ENCODE data around the gene FBXW4.

The FBXW4 gene, protein sequence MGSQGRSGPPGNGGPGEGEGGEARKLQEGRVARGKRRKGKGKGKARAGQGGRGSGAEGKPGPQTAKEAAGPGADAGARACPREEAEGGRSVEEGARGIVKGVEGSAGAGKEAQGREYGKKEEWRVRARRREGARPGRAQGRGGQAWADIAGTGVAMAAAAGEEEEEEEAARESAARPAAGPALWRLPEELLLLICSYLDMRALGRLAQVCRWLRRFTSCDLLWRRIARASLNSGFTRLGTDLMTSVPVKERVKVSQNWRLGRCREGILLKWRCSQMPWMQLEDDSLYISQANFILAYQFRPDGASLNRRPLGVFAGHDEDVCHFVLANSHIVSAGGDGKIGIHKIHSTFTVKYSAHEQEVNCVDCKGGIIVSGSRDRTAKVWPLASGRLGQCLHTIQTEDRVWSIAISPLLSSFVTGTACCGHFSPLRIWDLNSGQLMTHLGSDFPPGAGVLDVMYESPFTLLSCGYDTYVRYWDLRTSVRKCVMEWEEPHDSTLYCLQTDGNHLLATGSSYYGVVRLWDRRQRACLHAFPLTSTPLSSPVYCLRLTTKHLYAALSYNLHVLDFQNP

DNA sequence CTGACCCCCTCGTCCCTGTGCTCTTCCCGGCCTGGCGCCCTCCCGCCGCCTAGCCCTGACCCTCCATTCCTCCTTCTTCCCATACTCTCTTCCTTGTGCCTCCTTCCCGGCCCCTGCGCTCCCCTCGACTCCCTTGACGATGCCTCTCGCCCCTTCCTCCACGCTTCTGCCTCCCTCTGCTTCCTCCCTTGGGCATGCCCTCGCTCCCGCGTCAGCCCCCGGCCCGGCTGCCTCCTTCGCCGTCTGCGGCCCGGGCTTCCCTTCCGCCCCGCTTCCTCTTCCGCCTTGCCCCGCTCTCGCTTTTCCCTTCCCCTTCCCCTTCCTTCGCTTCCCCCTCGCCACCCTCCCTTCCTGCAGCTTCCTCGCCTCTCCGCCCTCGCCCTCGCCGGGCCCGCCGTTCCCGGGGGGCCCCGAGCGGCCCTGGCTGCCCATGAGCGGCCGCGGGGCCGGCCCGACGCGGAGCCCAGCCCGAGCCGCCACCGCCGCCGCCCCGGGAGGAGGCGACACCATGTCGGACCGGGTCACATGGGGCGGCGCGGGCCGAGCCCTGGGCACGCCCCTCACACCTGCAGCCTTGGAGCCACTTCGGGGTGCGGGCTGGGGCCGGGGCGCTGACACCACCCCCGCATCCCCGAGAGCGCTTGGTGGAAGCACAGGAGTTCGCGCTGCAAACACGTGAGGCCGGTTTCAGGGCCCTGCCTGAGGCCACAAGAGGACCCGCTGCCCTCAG, at the start of gene FBXW4:
Gene FBXW4, minus strand, starts transcription at position 497 of the 730 bp plus-strand sequence. Its CDS starts 65 bp downstream, at position 432.
- no peak for DNase-seq

DNA sequence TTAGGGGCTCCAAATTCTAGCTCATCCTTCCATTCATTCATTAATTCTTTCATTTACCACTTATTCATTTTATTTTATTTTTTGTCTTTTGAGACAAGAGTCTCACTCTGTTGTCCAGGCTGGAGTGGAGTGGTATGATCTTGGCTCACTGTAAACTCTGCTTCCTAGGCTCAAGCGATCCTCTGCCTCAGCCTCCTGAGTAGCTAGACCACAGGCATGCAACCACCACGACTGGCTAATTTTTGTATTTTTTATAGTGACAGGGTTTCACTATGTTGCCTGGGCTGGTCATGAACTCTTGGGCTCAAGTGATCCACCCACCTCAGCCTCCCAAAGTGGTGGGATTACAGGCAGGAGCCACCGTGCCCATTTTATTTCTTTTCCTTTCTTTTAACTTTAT, 49.3 kb upstream of the FBXW4 start:
- DNase-seq, result no peak

DNA sequence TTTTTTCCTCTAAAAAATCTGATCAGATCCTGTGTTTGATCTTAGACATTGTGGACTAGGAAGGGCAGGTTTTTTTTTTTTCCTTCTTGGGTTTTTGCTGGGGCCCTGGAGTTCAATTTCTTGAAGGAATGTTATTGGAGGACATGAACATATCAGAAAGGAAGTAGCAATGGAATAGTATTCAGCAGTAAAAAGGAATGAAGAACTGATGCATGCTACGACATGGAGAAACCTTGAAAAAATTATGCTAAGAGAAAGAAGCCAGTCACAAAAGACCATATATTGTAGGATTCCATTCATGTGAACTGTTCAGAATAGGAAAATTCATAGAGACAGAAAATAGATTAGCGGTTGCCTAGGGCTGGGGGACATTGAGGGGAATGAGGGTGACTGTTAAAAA, 47.0 kb upstream of the FBXW4 start:
- DNase-seq, result no peak

DNA sequence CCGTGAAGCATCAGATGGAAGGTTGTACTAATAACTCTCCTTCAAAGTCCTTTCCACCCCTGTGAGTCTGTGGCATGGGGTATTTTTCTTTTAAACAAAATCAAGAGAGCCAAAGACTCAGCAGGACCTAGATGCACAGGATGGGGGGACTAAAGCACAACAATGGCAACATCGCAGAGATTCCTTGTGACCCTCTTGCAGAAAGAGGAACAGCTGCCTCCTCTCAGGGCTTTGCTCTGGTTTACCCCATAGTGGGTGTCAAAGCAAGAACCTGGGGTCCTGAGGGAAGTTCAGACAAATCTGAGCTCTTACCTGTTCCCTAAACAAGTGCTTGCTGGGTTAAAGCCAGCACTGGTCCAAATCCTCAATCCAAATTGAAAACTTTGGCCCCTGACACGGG, 41.7 kb upstream of the FBXW4 start:
- no peak for DNase-seq

DNA sequence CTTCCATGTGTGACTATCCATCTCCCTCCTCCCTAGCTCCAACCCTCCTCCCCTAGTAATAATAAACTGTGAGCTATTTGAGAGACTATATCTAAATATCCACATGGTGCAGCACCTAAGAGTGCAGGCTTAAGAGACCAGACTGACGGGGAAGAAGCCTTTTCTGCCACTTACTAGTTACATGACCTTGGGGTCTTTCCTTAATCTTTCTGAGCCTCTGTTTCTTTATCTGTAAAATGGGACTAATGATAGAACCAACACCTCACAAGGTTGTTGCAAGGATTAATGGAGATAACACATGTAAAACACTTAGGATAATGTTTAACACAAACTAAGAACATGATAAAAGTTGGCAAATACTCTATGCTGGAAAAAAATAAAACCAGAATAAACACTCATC, 37.1 kb upstream of the FBXW4 start:
- no peak for DNase-seq

DNA sequence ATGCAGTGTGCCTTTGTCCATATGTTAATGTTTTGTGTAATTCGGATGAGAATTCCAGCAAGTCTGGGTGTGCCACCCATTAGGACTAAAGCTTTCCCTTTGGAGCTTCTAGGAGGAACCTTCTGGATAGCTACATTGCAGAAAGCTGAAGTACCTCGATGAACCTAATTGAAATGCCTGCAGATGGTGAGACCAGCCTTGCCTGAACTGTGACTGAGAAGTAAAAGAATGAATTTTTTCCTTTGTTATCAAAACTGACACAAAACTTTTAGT, 31.1 kb upstream of the FBXW4 start:
- DNase-seq, result no peak

DNA sequence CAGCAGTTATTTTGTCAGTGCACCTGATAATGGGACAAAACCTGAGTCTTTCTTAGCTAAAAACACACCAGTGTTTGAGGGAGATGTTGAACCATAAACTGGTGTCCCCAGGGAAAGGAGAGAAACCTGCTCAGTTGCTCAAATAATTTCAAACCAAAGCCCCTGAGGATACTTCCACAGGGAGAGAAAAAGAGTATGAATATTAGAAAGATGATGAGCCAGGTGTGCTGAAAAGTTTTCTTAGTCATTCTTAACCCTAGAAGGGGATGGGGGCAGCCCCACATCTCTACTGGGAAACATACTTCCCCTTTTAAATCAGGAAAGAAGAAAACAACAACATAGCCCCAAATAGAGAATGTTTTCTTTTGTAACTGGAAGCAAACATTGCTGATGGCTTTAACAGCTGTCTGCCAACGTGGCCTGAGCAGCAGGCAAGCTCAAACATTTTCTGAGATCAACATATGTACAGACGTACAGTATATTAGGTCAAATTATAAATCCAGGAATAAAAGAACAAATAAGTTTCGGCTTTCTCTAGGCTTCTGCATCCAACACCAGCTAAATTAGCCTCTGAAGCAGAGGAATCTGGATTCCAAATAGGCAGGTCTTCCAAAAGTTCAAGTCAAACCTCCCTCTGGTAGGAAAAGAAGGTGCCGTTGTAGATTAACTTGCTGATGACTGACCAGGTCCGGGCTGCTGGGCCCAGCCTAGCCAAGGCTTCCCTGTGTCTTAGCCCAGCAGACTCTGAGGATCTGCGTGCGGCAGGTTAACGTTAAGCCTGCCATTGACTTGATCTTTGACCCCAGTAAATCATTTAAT, 30.5 kb upstream of the FBXW4 start:
- DNase-seq, result no peak

DNA sequence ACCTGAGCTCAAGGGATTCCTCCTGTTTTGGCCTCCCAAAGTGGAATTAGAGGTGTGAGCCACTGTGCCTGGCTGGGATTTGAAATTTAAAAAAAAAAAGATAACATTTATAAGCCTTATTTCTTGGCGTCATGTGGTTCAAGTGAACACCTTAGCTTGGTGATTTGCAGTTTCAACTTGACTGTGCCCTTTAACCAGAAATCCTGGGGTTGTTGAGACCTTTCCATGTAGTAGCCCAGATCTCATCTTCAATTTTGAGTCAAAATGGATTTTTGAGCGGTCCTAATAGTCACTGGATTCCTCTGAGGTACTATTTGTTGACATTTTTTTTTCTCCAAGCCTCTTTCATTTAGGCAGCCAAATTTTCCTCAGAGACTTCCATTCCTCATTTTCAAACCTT, 29.5 kb upstream of the FBXW4 start:
- no peak for DNase-seq

DNA sequence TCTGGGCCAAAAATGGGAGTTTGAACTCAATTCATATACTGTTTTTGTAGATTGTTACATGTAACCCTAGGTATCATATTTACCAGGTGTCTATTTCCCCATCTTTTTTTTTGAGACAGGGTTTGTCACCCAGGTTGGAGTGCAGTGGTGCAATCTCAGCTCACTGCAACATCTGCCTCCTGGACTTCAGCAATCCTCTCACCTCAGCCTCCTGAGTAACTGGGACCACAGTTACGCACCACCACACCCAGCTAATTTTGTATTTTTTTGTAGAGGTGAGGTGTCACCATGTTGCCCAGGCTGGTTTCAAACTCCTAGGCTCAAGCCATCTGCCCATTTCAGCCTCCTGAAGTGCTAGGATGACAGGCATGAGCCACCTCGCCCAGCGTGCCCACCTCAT, 28.2 kb upstream of the FBXW4 start:
- no peak for DNase-seq

DNA sequence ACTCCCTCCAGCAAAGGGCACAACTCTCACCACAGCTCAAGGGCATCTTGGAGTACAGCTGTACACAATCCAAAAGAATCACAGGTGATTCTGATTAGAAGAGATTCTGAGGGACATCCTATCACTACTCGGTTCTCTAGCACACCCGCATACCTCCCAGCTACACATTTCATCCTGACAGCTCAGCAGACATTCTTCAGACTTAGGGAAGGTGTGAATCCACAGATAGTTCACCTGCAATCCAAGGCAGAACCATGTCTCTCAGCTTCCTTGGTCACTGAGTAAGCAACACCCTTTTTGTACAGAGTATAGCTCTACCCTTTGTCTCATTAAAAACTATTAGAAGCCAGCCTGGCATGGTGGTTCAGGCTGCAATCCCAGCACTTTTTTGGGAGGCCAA, 26.8 kb upstream of the FBXW4 start:
- DNase-seq, result no peak

DNA sequence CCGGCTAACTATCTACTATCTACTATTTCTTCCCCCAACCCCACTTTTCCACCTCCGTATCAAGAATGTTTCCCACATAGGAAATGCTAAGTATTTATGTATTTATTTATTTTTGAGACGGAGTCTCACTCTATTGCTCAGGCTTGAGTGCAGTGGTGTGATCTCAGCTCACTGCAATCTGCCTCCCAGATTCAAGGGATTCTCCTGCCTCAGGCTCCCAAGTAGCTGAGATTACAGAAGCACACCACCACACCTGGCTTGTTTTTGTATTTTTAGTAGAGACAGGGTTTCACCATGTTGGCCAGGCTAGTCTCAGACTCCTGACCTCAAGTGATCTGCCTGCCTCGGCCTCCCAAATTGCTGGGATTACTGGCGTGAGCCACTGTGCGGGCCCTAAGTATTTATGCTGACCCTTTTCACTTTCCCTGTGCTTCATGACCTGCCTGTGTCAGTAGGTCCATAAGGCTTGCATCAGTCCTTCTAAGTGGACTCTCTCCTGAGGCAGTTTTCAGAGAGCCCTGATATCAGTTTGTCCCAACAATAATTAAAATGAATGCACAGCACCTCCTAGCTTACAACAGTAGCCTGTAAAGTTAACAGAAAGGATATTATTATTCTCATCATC, 25.7 kb upstream of the FBXW4 start:
- no peak for DNase-seq

DNA sequence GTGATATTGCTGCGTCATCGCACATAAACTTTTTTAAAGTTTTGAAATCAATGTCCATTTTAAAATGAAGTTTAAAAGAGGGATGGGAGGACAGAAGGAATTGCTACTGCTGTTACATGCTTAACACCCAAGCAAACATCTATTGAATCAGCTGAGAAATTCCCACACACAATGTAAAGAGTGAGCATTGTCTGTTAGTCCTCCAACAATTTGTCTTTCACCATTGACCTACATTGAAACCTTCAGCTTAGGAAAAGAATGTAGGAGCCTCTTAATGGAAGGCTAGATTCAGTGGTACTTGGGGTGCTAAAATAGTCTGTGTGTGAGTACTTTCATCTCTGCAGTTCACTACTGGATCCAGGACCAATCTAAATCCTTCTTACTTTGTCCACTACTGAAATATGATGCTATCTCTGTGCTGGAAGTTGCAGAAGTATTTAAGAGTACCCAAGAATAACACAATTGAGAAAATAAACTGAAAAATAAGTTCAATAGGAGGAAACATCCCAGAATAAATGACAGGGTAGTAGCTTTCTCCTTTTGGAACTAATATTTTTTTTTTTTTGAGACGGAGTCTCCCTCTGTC, 23.8 kb upstream of the FBXW4 start:
- DNase-seq, result no peak

DNA sequence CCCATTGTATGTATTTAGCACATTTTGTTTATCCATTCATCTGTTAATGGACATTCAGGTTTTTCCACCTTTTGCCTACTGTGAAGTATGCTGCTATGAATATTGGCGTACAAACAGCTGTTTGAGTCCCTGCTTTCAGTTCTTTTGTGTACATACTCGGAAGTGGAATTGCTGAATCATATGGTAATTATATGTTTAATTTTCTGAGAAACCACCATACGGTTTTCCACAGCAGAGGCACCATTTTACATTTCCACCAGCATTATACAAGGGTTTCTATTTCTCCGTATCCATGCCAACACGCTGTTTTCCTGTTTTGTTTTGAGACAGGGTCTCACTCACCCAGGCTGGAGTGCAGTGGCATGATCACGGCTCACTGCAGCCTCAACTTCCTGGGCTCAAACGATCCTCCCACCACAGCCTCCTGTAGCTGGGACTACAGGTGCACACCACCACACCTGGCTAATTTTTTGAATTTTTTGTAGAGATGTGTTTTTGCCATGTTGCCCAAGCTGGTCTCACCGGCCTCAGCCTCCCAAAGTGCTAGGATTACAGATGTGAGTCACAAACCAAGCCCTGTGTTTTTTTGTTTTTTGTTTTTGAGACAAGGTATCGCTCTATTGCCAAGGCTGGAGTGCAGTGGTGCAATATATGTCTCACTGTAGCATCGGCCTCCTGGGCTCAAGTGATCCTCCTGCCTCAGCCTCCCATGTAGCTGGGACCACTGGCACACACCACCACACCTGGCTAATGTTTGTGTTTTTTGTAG, 22.1 kb upstream of the FBXW4 start:
- DNase-seq, result no peak

DNA sequence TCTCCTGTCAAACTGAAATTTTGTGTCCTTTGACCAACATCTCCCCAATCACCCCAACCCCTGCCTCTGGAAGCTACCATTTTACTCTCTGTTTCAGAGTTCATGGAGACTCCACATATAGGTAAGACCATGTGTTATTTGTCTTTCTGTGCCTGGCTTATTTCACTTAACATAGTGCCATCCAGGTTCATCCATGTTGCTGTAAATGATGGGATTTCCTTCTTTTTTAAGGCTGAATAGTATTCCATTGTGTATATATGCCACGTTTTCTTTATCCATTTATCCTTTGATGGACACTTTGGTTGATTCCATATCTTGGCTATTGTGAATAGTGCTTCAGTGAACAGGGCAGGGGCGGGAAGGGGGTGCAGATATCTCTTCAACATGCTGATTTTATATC, 18.0 kb upstream of the FBXW4 start:
- DNase-seq, result no peak

DNA sequence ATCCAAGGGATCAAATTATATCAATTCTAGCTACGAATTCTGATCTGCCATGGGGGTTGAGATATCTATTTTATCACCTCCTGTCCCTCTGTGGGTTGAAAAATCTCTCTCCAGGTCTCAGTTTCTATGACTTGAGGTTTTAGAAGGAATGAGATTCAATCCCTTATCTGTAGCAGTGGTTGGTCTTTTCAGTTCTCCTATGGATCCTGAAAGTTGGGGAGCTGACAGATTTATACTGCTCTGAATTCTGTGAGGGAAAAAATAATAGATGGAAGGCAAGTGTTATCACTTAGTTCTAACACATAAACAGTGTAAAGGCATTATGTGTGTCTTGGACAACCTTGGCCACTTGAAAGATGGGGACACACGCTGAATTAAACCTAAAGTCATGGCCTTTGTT, 15.8 kb upstream of the FBXW4 start:
- DNase-seq, result no peak

DNA sequence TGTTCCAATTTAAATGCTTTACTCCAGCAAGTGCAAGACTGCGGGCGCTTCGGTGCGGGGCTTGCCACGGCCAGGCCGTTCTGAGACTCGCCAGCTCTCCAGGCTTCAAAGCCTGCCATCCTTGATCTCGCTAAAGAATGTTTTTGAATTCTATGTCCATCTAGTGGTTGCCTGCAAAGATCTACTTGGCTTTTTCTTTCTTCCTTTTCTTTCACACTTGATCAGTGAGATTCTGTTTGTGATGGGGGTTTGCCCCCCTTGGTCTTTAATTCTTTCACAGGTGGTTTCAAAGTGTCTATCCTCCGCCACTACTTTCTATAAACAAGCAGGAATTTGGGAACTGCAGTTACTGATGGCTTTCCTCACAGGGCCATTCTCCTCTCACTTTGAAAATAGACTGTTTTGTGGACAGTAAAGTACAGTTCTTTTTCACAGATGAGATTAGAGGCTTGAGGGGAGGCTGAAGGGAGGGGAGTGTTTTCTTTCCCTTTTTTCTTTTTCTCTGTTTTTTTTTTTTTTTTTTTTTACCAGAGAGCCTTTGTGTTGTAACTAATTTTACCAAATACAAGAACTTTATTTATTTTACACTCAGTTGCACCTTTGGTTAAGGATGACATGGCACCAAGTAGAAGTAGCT, 15.2 kb upstream of the FBXW4 start:
- DNase-seq, result no peak

DNA sequence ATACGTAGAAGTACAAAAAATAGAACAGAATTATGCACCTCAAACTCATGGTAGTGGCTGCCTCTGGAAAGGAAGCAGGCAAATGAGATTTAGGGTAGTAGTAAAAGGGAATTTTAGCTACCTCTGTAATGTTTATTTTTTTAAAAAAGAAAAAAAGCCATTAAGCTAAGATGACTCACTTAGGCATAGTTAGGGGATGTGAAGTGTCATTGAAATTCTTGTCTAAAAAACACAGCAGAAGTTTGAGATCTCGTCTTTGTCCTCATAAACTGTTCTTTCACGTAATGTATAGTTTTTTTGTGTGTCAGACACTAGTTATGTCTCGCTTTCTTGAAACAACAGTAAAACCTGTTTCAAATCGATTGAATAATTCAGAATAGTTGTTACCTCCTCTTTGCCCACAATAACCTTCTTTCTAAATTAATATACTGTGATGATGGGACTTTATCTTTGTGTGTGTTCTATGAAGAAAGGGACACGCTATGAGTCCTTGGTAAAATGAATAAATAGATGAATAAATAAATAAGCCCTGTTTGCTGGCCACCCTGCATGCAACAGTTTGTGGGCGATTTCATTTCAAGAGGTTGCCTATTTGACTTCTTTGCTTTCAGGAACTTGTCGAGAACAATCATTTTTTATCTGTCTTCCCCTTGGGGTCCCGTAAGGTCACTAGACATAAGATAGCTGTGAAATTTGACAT, 14.5 kb upstream of the FBXW4 start:
- DNase-seq, result no peak

DNA sequence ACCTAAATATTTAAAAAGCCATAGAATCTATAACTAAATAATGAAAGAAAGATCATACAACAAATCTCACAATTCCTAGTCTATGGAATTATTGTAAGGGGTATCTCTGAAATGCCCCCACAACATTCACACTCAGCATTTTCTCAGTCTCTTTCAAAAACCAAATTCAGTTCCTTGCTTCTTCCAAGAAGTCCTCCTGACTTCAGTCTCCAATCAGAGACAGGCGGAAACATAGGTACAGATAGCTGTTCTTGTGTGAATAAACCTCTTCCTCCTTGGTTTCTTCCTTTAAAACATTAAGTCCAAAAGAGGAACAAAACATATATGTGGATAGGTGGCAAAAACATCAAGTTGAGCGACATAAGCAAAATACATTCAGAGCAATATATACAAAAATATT, 13.9 kb upstream of the FBXW4 start:
- DNase-seq, result no peak

DNA sequence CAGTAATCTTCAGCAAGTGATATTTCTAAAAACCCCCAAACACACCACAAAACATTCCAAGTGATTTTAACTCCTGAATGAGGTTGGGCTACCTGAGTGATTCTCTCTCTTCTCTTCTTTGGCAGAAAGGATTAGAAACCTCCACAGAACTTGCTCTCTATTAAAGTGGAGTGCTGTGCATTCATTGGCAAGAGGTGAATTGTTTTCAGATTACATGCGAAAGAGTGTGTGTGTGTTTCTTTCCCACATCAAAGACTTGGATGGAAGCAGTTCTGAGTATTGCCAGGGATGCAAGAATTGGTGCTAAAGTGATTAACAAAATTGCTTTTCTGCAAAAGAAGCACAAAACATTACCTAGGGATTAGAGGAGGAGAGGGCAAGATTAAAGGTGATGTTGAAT, 13.1 kb upstream of the FBXW4 start:
- DNase-seq, result no peak

DNA sequence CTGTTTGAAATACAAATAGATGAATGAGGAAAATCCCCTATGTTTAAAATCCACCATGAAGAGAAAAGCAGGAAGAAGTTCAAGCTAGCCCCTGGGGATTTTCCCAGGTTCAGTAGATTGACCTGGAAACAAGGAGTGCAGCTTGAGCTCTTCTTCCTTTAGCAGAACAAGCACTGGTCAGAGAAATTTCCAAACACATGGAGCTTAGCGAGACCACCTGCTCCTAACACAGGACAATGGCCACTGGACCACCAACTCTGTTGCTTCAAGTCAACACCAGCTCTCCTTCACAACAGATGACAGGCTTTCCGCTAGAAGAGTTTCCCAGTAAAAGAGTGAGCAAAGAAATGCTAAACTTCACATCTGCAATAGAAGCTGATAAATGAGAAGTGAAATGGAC, 9.4 kb upstream of the FBXW4 start:
- no peak for DNase-seq

DNA sequence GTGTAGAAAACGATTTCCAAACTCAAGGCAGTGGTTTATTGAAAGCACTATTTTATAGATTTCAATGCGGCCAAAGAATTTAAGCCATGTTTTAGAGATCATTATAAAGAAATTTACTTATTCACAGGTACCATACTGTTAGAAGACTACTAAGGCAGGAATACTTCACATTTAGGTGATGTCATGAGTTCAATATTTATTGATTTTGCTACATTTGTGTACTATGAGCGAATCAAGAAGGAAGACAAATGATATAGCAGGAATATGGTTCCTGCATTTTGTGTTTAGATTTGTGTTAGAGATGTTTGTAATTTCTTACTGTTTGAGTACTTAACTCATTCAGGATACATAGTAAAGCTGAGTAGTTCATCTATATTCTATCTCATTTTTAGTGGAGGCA, 1.7 kb upstream of the FBXW4 start:
- no peak for DNase-seq

All from GOT3 (cell line).